A549 (cell line): ENCODE measurements around the gene MMS19. TPM values are rescaled to one million over a fixed set of nuclear protein-coding genes. Genes with fewer than 3 reads are reported as not detected.

Experiments used
- ATAC-seq, 2 experiments: fragments of 200-7000 bp in 1 of 2; fragments of >200 bp in 1 of 2; cut with Nextera tagmentation in 1 of 2; cut with Tn5 transposase in 1 of 2; 3 replicates each; pipeline versions ENCODE4 v1.8.0 to v1.9.1; 2018 to 2020; ENCODE audit warnings: mild to moderate bottlenecking in 1 of 2, moderate library complexity in 1 of 2
- CTCF ChIA-PET: fragments of 300-600 bp; sonication (Branson Sonifier 250); formaldehyde crosslinking; extraction: SDS; loops from one replicate; lab custom pipeline; 2021; ENCODE audit warnings: antibody characterized with exemption, inconsistent platforms; lab: Yijun Ruan, JAX
- POLR2A ChIA-PET: fragments of 350-600 bp; formaldehyde crosslinking; extraction: SDS; loops from one replicate; lab custom pipeline; 2021; ENCODE audit warnings: antibody characterized with exemption, inconsistent platforms; lab: Yijun Ruan, JAX
- DNase-seq, 2 experiments: peaks; one replicate each; pipeline versions ENCODE4 v3.0.0 to v3.0.0-alpha.2; 2011 to 2016; ENCODE audit warnings: low read depth in 1 of 2, low spot score in 1 of 2
- FAIRE-seq: peaks from 2 replicates; lab custom pipeline; 2011; peaks lifted over from hg19 to GRCh38; lab: Jason Lieb, UNC
- H3K27ac ChIP-seq, 2 experiments: fragments of >200 bp; sonication (Bioruptor Twin); formaldehyde crosslinking; 3 replicates each; pipeline ENCODE4 v1.5.1; 2016 to 2017
- H3K4me1 ChIP-seq: fragments of >200 bp; sonication (Bioruptor Twin); formaldehyde crosslinking; 3 replicates; pipeline ENCODE4 v1.6.1; 2016
- H3K4me2 ChIP-seq: fragments of >200 bp; sonication (Bioruptor Twin); formaldehyde crosslinking; 3 replicates; pipeline ENCODE4 v1.6.1; 2016
- H3K4me3 ChIP-seq: fragments of >200 bp; sonication (Bioruptor Twin); formaldehyde crosslinking; 3 replicates; pipeline ENCODE4 v1.5.1; 2016
- H3K9me3 ChIP-seq: fragments of >200 bp; sonication (Bioruptor Twin); formaldehyde crosslinking; 3 replicates; pipeline ENCODE4 v1.6.1; 2016
- CBX2 ChIP-seq: fragments of 200-600 bp; sonication (generic); IDR thresholded peaks from 2 replicates; pipeline ENCODE4 v1.6.1; 2016; ENCODE audit warnings: low read depth, mild to moderate bottlenecking, borderline replicate concordance
- CBX8 ChIP-seq: fragments of 200-600 bp; sonication (generic); IDR thresholded peaks from 2 replicates; pipeline ENCODE4 v1.6.1; 2016
- CHD2 ChIP-seq: fragments of 150-350 bp; IDR thresholded peaks from 2 replicates; pipeline ENCODE4 v1.6.1; 2014; ENCODE audit warnings: low read length; ENCODE audit not compliant: partially characterized antibody
- CHD4 ChIP-seq: fragments of 200-600 bp; sonication (generic); IDR thresholded peaks from 2 replicates; pipeline ENCODE4 v1.6.1; 2016; ENCODE audit warnings: antibody characterized with exemption, mild to moderate bottlenecking, borderline replicate concordance
- EHMT2 ChIP-seq: fragments of 200-600 bp; sonication (generic); IDR thresholded peaks from 2 replicates; pipeline ENCODE4 v1.6.1; 2016; ENCODE audit warnings: antibody characterized with exemption, low read depth, mild to moderate bottlenecking, moderate library complexity
- FOSL2 ChIP-seq, 2 experiments: fragments of 450-650 bp in 1 of 2; fragments of >200 bp in 1 of 2; sonication (Bioruptor Twin) in 1 of 2; formaldehyde crosslinking; IDR thresholded peaks; 2 replicates each; pipeline versions ENCODE4 v1.5.0 to v1.6.1; 2016 to 2020; ENCODE audit warnings: mild to moderate bottlenecking in 1 of 2, moderate library complexity in 1 of 2
- FOXS1 ChIP-seq: fragments of 250-450 bp; sonication (Bioruptor Pico); IDR thresholded peaks from 2 replicates; pipeline ENCODE4 v1.5.0; 2020; ENCODE audit warnings: mild to moderate bottlenecking, moderate library complexity
- HDAC2 ChIP-seq: fragments of 200-600 bp; sonication (generic); IDR thresholded peaks from 2 replicates; pipeline ENCODE4 v1.6.1; 2016
- HOXB13 ChIP-seq: fragments of 250-450 bp; sonication (Bioruptor Pico); IDR thresholded peaks from 2 replicates; pipeline ENCODE4 v1.5.0; 2020; ENCODE audit warnings: low read depth, mild to moderate bottlenecking, moderate library complexity
- JUNB ChIP-seq: fragments of >200 bp; sonication (Bioruptor Twin); formaldehyde crosslinking; IDR thresholded peaks from 2 replicates; pipeline ENCODE4 v1.6.1; 2016
- MAZ ChIP-seq: fragments of 150-350 bp; IDR thresholded peaks from 2 replicates; pipeline ENCODE4 v1.6.1; 2014; ENCODE audit warnings: antibody characterized with exemption, low read depth, low read length, borderline replicate concordance
- MYC ChIP-seq: IDR thresholded peaks from 2 replicates; pipeline ENCODE4 v1.6.1; 2012; ENCODE audit warnings: mild to moderate bottlenecking, inconsistent platforms, low read length, improper control_type of control experiment, borderline replicate concordance
- NPAS2 ChIP-seq: fragments of 250-450 bp; sonication (Bioruptor Pico); IDR thresholded peaks from 2 replicates; pipeline ENCODE4 v1.8.0; 2022; ENCODE audit warnings: mild to moderate bottlenecking, moderate library complexity, borderline replicate concordance
- RARB ChIP-seq: fragments of 250-450 bp; sonication (Bioruptor Pico); IDR thresholded peaks from 2 replicates; pipeline ENCODE4 v1.8.0; 2021; ENCODE audit warnings: mild to moderate bottlenecking, moderate library complexity
- RFX5 ChIP-seq: fragments of 450-650 bp; IDR thresholded peaks from 2 replicates; pipeline ENCODE4 v1.7.1; 2014; ENCODE audit warnings: antibody characterized with exemption, mild to moderate bottlenecking, moderate library complexity
- RNF2 ChIP-seq: fragments of 200-600 bp; sonication (generic); IDR thresholded peaks from 2 replicates; pipeline ENCODE4 v1.6.1; 2016; ENCODE audit warnings: low read depth, mild to moderate bottlenecking, antibody characterized with exemption, moderate library complexity, borderline replicate concordance
- SREBF2 ChIP-seq: fragments of 450-650 bp; IDR thresholded peaks from 2 replicates; pipeline ENCODE4 v1.6.1; 2014; ENCODE audit warnings: mild to moderate bottlenecking, moderate library complexity
- WGBS: methylation state at CpG from one replicate; pipeline ENCODE4 v1.1.6; 2017; ENCODE audit errors: missing lambda C conversion rate; 5-methylcytosine and 5-hydroxymethylcytosine counted together
- polyA plus RNA-seq, 4 experiments: library from polyadenylated mRNA; depleted of rRNA in 3 of 4; stranded (reverse); fragments of >200 nt; fragmentation: RNase III in 1 of 4; extraction: RNeasy Plus Mini Kit Qiagen cat#74134 plus additional on column Dnase treatment in 1 of 4; gene quantifications; 2 replicates in 3 of 4; 3 replicates in 1 of 4; pipeline ENCODE4 v1.2.3, GENCODE V29; 2011 to 2017
- TF ChIP-seq, protein P1 (sequence below): fragments of >200 bp; sonication (Bioruptor Twin); formaldehyde crosslinking; IDR thresholded peaks from 3 replicates; pipeline ENCODE4 v1.6.1; 2016
- TF ChIP-seq, protein P2 (sequence below): fragments of >200 bp; sonication (Bioruptor Twin); formaldehyde crosslinking; IDR thresholded peaks from 2 replicates; pipeline ENCODE4 v1.6.1; 2016
- TF ChIP-seq, protein P3 (sequence below): fragments of 250-450 bp; sonication (Bioruptor Pico); IDR thresholded peaks from 2 replicates; pipeline ENCODE4 v1.5.0; 2020; ENCODE audit warnings: low read depth, mild to moderate bottlenecking, moderate library complexity
- TF ChIP-seq, protein P4 (sequence below): fragments of 150-350 bp; IDR thresholded peaks from 2 replicates; pipeline ENCODE4 v1.6.1; 2014; ENCODE audit warnings: low read depth, mild to moderate bottlenecking, low read length
- TF ChIP-seq, protein P5 (sequence below): fragments of >200 bp; sonication (Bioruptor Twin); formaldehyde crosslinking; IDR thresholded peaks from 3 replicates; pipeline ENCODE4 v1.5.1; 2016
- TF ChIP-seq, protein P6 (sequence below): IDR thresholded peaks from 2 replicates; pipeline ENCODE4 v1.6.1; 2012

MMS19 gene
- polyA plus RNA-seq, 2 of the 4 experiments (the other 2 are of a cell fraction) = 60.6 to 65.6 TPM

DNA sequence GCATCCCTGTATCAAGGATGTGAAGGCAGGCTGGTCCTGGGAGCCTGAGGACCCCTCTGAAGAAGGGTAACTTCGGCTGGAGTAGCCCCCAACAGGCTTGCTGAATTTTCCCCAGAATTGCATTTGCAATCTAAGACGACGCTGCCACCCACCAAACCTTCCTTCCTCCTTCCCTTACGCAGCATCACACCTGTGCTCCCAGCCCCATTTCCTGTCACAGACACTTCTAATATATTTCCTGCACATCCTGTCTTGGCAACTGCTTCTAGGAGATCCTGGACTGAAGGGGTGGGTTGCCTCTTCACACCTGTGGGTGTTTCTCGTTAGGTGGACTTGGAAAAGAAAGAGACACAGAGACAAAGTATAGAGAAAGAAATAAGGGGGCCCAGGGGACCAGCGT lies 81.7 kb downstream of the MMS19 start:
- H3K27ac ChIP-seq = no peak overlapping the region
- TF ChIP-seq SREBF2 (no peak), CBX8 (no peak), CBX2 (no peak), FOSL2 (IDR thresholded peaks at IDR 0.05) (no peak), FOSL2 (CRISPR knock-in tag; IDR thresholded peaks at IDR 0.05) (no peak)
- TF ChIP-seq, protein P1, sequence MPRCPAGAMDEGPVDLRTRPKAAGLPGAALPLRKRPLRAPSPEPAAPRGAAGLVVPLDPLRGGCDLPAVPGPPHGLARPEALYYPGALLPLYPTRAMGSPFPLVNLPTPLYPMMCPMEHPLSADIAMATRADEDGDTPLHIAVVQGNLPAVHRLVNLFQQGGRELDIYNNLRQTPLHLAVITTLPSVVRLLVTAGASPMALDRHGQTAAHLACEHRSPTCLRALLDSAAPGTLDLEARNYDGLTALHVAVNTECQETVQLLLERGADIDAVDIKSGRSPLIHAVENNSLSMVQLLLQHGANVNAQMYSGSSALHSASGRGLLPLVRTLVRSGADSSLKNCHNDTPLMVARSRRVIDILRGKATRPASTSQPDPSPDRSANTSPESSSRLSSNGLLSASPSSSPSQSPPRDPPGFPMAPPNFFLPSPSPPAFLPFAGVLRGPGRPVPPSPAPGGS = no peak
- TF ChIP-seq, protein P2, sequence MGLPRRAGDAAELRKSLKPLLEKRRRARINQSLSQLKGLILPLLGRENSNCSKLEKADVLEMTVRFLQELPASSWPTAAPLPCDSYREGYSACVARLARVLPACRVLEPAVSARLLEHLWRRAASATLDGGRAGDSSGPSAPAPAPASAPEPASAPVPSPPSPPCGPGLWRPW = no peak
- no peak for DNase-seq
- no peak for FAIRE-seq
- H3K4me3 ChIP-seq = no peak overlapping the region
- no peaks in the 10 kb centered on the region for H3K9me3 ChIP-seq
- POLR2A ChIA-PET = no interaction called here
- ATAC-seq = no peak
- CTCF ChIA-PET = interaction anchor here (1.1 kb wide), 1 partner anchor 20 kb away, joined by 4 read pairs; no protein-coding TSS in a partner anchor
- WGBS = 84% methylated on average over 6 of the region's 6 CpGs
- H3K4me1 ChIP-seq = no peaks in the 10 kb centered on the region
- H3K4me2 ChIP-seq = no peak overlapping the region

DNA sequence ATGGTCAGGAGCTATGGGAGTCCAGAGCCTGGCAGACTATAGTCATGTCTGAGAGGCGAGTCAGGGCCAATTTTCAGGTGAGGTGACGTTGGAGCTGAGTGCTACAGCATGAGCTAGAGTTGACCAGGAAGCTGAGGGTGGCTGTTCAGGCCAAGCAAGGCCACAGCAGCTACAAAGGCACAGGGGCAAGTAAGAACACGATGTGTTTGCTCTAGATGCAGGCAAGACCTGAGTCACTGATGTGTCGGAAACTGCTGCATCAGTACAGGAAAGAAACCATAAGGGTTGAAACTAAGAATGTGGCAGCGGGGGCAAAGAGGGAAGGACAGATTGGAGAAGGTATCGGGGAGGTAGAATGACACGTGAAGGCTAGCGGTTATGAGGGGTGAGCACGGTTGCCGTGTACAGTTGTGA lies 85.3 kb downstream of the MMS19 start:
- no peaks in the 10 kb centered on the region for H3K9me3 ChIP-seq
- no peaks in the 10 kb centered on the region for H3K4me1 ChIP-seq
- FAIRE-seq (no peak), ATAC-seq (0 out of 6 replicates have a peak, but pooled peaks have one; percentile 15 to 25), DNase-seq (no peak)
- peak overlapping the region in 1 of 2 experiments; percentile 36; a peak in 2 of 6 replicates for H3K27ac ChIP-seq
- no peak for TF ChIP-seq CHD4
- TF ChIP-seq MYC = no peak
- no peak for TF ChIP-seq HDAC2
- H3K4me2 ChIP-seq = no peak overlapping the region
- ChIA-PET POLR2A (no interaction called here), CTCF (interaction anchor here (0.9 to 2.9 kb wide), 4 partner anchors 10 to 199 kb away, joined by 4 to 7 read pairs (median 4); partner anchors contain the start of gene ANKRD2)
- no peak overlapping the region for H3K4me3 ChIP-seq
- WGBS = 72% methylated on average over 10 of the region's 10 CpGs

DNA sequence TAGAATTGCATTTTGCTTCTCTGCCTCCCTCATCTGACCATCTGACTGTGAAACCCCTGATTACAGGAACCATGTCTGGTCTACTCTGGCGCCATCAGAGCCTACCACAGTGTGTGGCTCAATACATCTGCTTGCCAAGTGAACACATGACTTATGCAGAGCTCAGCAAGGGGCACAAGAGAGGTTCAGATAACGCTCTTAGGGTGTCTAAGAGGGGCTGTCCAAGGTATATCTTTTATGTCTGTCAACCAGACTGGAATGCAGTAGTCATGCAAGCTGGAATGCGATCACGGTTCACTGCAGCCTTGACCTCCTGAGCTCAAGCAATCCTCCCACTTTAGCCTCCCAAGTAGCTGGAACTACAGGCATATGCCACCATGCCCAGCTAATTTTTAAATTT lies 86.8 kb downstream of the MMS19 start:
- H3K4me1 ChIP-seq = 0 out of 3 replicates have a peak, but pooled peaks cover 2% of the 10 kb centered on the region
- ChIA-PET CTCF (interaction anchor here (0.8 to 1.5 kb wide), 5 partner anchors 9 to 142 kb away, joined by 3 to 5 read pairs (median 3); partner anchors contain the start of gene RRP12), POLR2A (no interaction called here)
- no peaks in the 10 kb centered on the region for H3K9me3 ChIP-seq
- H3K4me3 ChIP-seq = no peak overlapping the region
- ATAC-seq (no peak), DNase-seq (no peak)
- 55% methylated on average over 4 of the region's 4 CpGs for WGBS
- H3K27ac ChIP-seq = no peak overlapping the region
- H3K4me2 ChIP-seq = no peak overlapping the region
- TF ChIP-seq NPAS2 (CRISPR knock-in tag) (no peak), HOXB13 (no peak), CHD2 (no peak), RNF2 (no peak), EHMT2 (no peak), MAZ (no peak), RFX5 (no peak)
- TF ChIP-seq, protein P3, sequence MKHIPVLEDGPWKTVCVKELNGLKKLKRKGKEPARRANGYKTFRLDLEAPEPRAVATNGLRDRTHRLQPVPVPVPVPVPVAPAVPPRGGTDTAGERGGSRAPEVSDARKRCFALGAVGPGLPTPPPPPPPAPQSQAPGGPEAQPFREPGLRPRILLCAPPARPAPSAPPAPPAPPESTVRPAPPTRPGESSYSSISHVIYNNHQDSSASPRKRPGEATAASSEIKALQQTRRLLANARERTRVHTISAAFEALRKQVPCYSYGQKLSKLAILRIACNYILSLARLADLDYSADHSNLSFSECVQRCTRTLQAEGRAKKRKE (CRISPR knock-in tag) = no peak
- TF ChIP-seq, all 56 proteins: peak for 0
- no peak for FAIRE-seq

DNA sequence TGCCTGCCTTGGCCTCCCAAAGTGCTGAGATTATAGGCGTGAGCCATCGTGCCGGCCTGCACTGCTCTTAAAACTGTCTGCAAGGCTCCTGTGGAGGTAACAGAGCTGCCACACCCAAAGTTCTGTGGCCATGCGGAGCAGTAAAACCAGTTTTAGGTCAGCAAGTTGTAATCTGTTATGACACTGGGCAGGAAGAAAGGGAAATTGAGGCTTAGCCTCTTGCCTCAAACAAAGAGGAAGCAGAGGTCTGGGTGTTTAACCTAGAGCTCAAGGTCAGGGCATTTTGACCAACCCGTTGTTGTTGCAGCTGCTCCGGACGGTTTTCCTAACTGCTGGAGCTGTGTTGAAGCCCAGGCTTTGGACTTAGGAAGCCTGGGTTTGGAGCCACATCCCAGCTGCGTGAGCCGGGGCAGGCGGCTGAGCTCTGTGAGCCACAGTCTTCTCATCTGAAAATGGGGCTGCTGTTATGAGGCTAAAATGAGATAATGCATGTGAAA lies 89.7 kb downstream of the MMS19 start:
- H3K4me3 ChIP-seq = no peak overlapping the region
- no peak overlapping the region for H3K4me2 ChIP-seq
- no peak overlapping the region for H3K27ac ChIP-seq
- CTCF ChIA-PET = interaction anchor here (0.7 to 4.1 kb wide), 20 partner anchors 12 to 205 kb away, joined by 3 to 23 read pairs (median 4); partner anchors contain the start of gene ANKRD2
- DNase-seq (no peak), ATAC-seq (no peak), FAIRE-seq (no peak)
- 93% methylated on average over 10 of the region's 10 CpGs for WGBS
- TF ChIP-seq, protein P4, sequence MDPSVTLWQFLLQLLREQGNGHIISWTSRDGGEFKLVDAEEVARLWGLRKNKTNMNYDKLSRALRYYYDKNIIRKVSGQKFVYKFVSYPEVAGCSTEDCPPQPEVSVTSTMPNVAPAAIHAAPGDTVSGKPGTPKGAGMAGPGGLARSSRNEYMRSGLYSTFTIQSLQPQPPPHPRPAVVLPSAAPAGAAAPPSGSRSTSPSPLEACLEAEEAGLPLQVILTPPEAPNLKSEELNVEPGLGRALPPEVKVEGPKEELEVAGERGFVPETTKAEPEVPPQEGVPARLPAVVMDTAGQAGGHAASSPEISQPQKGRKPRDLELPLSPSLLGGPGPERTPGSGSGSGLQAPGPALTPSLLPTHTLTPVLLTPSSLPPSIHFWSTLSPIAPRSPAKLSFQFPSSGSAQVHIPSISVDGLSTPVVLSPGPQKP = no peak
- TF ChIP-seq JUNB = no peak
- no peak for TF ChIP-seq RARB (CRISPR knock-in tag)
- TF ChIP-seq FOXS1 (CRISPR knock-in tag) = no peak
- TF ChIP-seq, protein P5, sequence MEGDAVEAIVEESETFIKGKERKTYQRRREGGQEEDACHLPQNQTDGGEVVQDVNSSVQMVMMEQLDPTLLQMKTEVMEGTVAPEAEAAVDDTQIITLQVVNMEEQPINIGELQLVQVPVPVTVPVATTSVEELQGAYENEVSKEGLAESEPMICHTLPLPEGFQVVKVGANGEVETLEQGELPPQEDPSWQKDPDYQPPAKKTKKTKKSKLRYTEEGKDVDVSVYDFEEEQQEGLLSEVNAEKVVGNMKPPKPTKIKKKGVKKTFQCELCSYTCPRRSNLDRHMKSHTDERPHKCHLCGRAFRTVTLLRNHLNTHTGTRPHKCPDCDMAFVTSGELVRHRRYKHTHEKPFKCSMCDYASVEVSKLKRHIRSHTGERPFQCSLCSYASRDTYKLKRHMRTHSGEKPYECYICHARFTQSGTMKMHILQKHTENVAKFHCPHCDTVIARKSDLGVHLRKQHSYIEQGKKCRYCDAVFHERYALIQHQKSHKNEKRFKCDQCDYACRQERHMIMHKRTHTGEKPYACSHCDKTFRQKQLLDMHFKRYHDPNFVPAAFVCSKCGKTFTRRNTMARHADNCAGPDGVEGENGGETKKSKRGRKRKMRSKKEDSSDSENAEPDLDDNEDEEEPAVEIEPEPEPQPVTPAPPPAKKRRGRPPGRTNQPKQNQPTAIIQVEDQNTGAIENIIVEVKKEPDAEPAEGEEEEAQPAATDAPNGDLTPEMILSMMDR = no peak
- TF ChIP-seq, protein P6, sequence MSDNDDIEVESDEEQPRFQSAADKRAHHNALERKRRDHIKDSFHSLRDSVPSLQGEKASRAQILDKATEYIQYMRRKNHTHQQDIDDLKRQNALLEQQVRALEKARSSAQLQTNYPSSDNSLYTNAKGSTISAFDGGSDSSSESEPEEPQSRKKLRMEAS = no peak
- no peaks in the 10 kb centered on the region for H3K9me3 ChIP-seq
- 0 out of 3 replicates have a peak, but pooled peaks cover 4% of the 10 kb centered on the region for H3K4me1 ChIP-seq
- POLR2A ChIA-PET = interaction anchor here (0.7 kb wide), 1 partner anchor 190 kb away, joined by 4 read pairs; no protein-coding TSS in a partner anchor
